NCI-H128 (cell line): ENCODE measurements around the gene GPR108.
"Not testable (repeated sequence)": the region's sequence is repeated elsewhere in the genome, so short reads cannot be mapped to it uniquely, and the experiment has no call there.

ENCODE experiments used
- DNase-seq: peaks from one replicate; lab custom pipeline; 2025; ENCODE audit not compliant: unreplicated experiment; lab: John Stamatoyannopoulos, UW

Gene GPR108

DNA sequence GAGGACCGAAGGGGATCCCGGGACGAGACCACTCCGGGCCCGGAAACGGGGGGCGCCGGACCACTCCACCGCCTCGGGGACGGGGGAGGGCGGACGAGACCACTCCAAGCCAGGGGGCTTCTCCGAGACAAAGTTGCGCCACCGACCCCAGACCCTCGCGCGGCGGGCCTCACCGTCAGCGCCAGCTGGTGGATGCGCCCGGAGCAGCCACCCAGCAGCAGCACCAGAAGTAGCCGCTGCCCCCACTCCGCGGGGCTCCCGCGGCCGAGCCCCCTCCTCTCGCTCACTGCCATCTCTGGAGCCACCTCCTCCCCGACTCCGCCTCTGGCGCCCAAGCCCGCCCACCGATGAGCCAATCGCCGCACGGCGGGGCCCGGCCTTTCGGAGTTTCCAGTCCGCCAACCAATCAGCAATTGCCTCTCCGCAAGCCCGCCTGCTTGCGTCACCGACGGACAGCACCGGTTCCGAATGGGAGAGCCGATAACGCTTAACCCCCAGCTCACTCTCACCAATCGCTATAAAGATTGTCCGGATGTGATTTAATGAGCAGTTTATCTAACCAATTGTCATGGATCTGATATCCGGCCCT is at the start of gene GPR108:
GPR108 (minus strand) TSS at position 297 of the 589 bp plus-strand sequence; CDS start at position 293, 4 bp downstream.
- peak; percentile 94 for DNase-seq

DNA sequence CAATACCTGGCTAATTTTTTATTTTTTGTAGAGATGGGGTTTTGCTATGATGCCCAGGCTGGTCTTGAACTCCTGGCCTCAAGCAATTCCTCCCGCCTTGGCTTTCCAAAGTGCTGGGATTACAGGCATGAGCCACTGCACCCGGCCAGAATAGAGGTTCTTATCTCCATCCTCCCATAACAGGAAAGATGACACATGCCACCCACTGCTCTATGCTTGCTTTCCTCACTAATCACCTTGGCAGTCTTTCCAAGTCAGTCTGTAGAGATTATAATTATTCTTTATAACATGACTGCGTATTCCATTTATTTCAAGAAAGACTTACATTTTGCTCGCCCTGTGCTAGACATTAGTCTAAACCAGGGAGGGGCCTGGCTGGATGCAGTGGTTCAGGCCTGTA is 41.8 kb upstream of the GPR108 start:
- no peak for DNase-seq

DNA sequence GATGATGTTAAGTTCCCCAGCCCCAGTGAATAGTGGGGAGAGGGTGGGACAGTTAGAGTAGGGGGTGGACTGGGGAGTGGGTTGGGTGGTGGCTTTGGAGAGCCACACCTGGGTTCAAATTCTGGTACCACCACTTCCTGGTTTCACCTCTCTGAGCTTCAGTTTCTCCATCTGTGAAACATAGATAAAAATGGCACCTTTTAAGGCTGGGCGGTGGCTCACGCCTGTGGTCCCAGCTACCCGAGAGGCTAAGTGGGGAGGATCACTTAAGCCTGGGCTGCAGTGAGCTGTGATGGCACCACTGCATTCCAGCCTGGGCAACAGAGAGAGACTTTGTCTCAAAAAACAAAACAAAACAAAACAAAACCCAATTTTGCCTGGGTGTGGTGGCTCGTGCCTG is 41.0 kb upstream of the GPR108 start:
- DNase-seq, result no peak

DNA sequence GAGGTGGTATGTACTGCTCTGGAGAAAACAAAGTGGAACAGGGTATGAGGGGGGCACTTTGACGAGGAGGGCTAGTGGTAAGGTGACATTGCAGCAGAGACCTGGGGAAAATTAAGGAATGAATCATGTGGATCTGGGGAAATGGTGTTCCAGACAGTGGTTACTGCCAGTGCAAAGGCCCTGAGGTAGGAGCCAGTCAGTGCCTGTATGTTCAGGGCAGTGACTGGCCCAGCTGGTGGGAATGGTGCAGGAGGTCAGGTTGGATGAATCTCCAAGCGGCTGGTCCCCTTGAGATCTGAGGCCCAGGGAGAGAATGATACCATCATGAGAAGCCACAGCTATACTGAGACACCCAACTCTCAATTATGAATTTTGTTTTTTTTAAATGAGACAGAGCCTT is 40.1 kb upstream of the GPR108 start:
- DNase-seq, result no peak

DNA sequence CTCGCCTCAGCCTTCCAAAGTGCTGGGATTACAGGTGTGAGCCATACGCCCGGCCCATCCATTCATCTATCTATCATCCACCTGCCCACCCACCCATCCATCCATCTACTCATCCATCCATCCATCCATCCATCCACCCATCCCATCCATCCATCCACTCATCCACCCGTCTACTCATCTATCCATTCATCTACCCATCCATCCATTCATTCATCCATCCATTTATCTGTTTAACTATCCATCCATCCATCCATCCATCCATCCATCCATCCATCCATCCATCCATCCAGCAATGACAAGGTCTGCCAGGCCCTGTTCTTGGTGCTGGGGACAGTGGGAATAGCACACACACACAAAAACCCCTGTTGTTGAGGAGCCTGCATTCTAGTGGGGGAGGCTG is 39.6 kb upstream of the GPR108 start:
- DNase-seq, result no peak

DNA sequence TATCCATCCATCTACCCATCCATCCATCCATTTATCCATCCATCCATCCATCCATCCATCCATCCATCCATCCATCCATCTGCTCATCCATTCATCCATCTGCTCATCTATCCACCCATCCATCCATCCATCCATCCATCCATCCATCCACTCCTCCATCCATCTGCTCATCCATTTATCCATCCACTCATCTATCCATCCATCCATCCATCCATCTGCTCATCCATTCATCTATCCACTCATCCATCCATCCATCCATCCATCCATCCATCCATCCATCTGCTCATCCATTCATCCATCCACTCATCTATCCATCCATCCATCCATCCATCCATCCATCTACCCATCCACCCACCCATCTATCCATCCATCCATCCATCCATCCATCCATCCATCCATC is 38.7 kb upstream of the GPR108 start:
- DNase-seq, result not testable (repeated sequence)

DNA sequence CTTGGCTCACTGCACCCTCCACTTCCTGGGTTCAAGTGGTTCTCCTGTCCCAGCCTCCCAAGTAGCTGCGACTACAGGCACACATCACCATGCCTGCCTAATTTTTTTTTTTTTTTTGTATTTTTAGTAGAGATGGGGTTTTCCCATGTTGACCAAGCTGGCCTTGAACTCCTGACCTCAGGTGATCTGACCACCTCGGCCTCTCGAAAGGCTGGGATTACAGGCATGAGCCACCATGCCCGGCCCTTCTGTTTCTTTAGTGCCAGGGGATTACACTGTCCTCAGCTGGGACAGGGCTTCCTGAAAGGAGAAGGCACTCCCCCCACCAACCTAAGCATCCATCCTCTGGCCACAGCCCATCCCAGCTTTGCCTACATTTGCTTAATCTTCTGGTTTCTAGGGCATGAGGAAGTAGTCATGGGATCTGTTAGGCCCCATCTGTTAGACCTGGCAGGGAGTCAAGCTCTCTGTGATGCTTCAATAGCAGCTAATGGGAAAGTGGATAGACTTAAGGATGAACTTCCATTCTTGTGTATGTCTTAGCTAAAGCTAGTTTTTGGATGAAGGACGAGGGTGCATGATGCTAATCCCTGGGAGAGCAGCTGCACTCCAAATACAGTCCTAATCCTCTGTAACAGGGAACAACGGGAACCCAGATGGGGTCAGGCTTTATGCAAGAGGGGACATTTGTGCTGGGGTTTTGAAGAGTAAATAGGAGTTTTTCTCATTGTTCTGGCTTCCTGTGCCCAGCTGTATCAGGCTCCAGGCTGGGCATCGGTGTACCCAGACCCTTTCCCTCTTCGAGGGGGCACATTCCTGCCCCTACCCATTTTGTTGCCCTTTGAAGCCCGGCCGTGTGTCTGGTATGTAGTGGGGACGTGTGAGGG is 37.7 kb upstream of the GPR108 start:
- no peak for DNase-seq

DNA sequence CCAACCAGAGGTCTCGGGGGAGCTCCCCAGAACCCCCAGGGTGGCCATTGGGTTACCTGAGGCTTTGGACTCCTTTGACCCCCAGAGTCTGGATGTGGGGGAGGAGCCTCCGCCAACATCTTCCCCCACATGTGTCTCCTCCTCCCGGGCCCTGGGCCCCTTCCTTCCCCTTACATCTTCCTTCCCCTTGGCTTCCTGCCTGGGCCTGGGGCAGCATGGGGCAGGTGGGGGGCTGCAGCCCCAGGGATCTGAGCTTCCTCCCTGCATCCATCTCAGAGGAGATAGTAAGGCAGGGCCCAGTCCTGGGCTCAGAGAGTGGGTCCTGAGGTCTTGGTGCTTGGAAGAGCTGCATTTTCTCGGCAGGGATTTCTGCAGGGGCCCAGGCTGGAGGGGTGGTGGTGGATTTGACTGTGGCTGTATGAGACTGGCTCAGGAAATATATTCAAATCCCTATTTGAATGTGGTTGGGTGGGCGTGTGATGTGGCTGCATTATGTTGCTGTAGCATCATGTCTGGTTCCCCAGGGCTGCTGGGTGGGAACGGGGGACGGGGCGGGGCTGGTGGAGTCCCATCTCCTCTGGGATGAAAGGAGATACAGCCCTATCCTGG is 36.0 kb upstream of the GPR108 start:
- DNase-seq, result no peak

DNA sequence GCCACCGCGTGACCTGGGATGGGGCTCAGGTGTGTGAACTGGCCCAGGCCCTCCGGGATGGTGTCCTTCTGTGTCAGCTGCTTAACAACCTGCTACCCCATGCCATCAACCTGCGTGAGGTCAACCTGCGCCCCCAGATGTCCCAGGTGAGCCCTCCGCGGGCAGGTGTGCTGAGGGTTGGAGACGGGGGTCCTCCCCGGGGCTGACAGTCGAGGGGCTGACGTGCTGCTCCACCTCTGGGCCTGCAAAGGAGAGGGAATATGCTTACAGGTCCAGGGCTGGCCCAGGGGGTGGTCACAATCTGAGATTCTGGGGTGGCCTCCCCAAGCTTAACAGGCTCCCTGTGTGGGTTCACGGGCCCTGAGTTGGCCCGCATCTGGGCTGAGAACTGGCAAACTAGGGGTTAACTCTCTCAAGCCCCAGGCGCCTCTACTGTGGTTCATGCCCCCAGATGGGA is 35.5 kb upstream of the GPR108 start:
- no peak for DNase-seq

DNA sequence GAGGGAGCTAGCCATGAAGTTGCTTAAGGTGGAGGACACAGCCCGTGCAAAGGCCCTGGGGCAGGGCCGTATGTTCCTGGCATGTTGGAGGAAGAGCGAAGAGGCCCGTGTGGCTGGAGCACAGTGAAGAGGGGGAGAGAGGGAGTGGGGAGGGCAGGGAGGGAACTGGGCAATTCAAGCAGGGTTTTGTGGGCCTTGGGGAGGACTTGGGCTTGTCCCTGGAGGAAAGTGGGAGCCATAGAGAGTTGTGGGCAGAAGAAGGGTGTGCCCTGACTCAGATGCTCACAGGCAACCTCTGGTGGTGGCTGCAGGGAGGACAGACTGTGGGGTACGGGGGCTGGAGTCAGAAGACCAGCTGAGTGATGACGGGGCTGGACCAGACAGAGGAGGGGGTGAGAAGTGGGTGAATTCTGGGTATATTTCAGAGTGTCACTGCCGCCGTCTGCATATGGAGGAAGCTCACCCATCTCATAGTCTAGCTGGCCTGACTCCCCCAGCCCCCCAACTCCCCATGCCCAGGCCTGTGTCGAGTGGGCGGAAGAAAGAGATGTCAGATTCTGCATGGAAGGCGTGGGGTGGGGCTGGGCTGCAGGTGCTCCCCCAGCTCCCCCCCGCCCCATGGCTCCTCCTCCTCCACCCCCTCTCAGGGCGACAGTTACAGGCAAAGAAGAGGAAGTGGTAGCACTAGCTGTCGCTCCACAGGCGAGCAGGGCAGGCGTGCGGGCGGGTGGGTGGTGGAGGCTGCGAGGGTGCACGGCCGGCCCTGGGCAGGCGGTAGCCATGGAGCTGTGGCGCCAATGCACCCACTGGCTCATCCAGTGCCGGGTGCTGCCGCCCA is 34.9 kb upstream of the GPR108 start, which contains the start of gene VAV1:
VAV1 (plus strand) TSS at position 681 of the 838 bp plus-strand sequence; CDS start at position 781, 100 bp downstream.
- DNase-seq, result no peak

DNA sequence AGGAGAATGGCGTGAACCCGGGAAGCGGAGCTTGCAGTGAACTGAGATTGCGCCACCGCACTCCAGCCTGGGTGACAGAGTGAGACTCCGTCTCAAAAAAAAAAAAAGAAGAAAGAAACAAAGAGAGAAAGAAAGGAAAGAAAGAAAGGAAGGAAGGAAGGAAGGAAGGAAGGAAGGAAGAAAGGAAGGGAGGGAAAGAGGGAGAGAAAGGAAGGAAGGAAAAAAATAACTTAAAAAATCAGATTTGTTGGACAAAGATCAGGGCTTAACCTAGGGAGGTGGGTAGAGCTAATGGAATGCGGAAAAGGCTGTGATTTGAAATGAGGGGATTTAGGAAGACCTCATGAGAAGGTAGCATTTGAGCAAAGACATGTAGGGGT is 34.3 kb upstream of the GPR108 start:
- DNase-seq, result not testable (repeated sequence)

DNA sequence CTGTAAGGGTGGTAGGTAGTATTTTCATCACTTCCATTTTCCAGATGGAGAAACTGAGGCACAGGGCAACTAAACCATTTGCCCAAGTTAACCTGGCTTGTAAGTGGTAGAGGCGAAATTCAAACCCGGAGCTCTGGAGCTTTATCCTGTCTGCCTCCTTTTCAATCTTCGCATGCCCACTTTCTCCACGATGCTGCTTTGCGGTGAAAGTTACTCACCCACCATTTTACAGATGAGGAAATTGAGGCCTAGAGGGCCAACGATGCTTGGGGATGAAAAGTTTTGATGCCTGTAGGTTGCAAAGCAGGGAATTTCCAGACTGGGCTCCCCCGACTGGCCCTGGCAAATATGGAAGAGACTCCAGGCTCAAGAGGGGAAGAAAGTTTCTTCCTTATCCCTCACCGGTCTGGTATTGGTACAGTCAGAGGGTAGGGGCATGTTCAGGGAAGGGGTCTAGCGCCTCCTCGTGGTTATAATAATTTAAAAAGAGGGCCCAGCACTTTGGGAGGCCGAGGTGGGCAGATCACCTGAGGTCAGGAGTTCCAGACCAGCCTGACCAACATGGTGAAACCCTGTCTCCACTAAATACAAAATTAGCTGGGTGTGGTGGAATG is 31.7 kb upstream of the GPR108 start:
- no peak for DNase-seq

DNA sequence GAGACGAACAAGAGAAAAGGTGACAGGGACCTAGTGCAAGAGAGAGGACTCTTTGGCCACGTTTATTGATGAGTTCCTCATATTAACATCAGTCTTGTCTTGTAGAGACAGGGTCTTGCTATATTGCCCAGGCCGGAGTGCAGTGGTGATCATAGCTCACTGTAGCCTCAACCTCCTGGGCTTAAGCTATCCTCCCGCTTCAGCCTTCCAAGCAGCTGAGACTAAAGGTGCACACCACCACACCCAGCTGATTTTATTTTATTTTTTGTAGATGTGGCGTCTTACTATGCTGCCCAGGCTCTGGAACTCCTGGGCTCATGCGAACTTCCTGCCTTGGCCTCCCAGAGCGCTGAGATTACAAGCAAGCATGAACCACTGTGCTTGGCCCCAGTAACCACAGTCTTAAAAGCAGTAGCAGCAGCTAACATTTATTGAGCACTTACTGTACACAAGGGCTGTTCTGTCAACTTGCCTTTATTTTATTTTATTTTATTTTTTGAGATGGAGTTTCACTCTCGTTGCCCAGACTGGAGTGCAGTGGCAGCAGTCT is 30.9 kb upstream of the GPR108 start:
- no peak for DNase-seq

DNA sequence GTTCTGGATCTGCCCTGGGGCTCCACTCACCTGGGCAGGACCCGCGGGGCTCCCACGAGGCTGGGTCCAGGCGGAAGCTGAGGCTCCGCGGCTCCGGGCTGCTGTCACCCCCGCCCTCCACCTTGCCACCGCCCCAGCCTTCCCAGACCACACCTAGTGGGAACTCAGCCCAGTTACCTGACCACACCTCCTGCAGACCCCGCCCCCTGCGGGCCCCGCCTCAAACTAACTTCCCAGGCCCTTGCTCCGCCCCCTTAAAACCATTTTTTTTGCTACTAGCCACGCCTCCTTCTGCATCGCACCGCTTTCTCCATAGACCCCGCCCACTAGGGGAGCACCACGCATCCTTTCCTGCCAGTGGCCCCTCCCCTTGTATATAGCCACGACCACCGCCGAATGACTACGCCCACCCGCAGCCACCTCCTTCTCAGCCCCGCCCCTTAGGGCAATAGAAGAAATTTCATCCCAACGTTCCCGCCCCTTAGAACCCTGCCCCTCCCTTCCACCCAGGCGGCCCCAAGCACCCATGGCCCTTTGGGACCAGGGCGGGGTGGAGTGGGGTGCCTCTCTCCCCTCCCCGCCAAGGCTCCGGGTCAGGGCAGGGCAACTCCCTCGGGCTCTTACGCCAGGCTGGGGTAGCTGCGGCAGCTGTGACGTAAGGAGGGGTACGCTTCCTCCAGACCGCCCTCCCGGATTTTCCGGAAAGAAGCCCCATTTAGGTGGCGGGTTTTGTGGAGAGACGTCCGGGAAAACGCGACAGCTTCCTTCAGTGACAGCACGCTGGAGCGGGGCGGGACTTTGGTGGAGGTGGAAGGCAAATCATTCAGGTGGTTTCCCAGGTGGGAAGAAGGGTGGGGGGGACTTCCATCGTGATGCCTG is 30.2 kb upstream of the GPR108 start, which contains the start of gene SH2D3A:
SH2D3A (minus strand) TSS at position 79 of the 879 bp plus-strand sequence. CDS start 3,687 bp downstream, outside the sequence.
- peak; percentile 23 for DNase-seq

DNA sequence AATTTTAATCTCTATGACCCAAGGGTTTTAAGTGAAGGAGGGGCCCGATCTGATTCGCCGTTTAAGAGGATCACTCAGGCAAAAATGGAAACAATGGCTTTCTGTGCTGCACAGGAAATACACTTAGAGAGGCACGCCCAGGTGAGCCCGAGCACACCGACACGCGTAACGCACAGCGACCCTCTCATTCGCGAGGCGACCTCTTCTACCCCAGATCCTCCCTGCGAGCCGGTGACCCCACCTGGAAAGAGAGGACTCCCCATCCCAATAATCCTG is 29.6 kb upstream of the GPR108 start:
- no peak for DNase-seq

DNA sequence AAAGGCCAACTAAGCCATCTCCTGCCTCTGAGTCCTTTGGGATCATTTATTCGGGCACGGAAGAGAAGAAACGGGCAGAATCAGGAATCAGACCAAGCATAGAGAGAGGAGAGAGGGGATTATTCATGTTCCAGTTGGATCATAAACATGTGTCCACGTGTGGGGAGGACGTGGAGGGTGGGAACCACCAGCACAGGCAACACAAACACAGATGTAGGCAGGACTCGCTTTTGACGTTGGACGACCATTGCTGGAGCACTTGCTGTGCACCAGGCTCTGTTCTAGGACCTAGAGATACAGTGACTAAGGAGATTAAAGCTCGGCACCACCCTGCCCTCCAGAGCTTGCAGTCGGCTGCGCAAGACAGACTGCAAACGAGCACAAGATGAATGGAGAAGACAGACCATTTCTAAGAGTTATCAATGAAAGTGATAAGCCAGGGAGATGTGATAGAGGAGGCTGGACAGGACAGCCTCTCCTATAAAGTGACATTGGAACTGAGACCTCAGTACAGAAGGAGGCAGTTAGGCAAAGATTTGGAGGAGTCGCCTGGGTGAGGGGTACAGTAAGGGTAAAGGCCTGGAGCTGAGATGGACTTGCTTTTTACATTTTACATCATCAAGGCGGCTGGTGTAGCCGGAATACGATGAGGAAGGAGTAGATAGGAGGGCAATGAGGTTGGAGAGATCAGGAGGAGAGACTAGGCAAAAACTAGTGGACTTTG is 29.1 kb upstream of the GPR108 start:
- no peak for DNase-seq

DNA sequence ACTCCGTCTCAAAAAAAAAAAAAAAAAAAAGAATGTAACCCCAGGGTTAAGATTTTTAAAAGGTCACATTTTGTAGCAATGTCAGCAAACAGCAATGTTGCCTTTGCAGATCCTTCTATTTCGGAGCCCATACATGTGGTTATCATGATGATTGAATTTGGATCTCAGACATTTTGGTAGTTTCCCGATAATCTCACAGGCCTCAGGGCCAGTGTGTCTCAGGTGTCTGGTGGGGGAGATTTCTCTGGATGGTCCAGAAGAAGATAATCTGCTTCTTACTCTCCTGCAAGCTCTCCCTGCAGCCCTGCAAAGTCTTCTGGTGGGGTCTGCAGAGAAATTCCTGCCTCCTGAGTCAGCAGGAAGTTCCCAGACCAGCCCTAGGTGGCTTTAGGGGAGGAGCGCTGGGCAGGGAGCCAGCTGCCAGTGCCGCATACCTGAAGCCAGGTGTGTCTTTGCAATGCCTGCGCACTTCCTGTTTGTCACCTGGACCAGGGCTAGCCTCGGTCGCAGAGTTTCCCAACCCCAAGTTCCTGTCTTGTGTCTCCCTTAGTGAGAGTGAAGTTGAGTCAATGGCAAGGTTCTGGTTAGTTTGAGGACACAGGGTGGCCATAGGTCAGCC is 28.5 kb upstream of the GPR108 start:
- DNase-seq, result no peak

DNA sequence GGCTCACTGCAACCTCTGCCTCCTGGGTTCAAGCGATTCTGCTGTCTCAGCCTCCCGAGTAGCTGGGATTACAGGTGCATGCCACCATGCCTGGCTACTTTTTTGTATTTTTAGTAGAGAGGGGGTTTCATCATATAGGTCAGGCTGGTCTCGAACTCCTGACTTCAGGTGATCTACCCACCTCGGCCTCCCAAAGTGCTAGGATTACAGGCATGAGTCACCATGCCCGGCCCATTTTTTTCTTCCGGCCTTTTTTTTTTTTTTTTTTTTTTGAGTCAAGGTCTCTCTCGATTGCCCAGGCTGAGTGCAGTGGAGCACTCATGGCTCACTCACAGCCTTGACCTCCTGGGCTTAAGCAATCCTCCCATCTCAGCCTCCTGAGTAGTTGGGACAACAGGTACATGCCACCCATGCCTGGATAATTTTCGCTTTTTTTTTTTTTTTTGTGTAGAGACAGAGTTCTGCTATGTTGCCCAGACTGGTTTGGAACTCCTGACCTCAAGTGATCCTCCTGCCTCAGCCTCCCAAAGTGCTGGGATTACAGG is 24.9 kb upstream of the GPR108 start:
- not testable (repeated sequence) for DNase-seq
